HG03139 (cell line): Measurements from ENCODE around the gene TBC1D9B.
A peak's percentile ranks its signal among the peaks of the same experiment; 100 is the strongest.

Experiments
- ATAC-seq: cut with Tn5 transposase; IDR thresholded peaks from one replicate; pipeline ENCODE4 v1.9.1; 2021; ENCODE audit not compliant: unreplicated experiment

TBC1D9B gene

DNA sequence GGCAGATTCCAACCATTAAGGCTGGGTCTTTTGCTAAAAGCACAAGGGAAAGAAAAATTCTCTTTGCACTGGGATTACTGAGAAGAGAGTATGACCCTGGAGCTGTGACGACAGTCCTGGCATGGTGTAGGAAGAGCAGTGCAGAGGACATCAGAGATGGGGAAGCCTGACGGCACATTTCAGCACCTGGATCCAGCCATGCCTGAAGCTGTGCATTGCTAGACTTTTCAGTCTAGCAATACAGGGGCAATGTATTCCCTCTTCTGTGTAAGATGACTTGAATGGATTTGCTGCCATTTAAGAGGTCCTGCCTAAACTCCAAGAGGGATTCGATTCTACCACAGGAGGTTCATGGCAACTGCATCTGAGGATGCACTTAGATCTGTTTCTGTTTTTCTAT lies 36.7 kb downstream of the TBC1D9B start:
- no peak for ATAC-seq

DNA sequence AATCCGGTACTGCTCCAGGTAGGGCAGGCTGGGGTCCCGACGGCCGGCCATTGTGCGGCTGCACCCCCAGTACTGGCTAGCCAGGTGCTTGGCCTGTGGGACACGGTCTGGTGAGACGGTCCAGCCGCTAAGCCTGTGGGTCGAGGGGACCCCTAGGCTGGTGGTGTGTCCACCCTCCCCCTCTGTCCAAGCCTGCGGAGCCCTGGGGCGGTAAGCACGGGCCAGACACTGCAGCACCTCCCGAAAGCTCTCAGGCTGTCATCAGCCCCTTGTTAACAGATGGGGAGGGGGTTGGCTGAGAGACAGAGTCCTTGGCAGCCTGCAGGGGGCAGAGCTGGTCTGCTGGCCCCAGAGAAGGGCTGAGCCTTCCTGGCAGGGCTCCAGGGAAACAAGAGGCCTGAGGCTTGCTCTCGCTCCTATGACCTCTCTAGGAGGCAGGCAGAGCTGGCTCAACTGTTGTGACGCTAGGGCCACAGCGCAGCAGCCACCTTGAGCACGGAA lies 37.2 kb downstream of the TBC1D9B start:
- no peak for ATAC-seq

DNA sequence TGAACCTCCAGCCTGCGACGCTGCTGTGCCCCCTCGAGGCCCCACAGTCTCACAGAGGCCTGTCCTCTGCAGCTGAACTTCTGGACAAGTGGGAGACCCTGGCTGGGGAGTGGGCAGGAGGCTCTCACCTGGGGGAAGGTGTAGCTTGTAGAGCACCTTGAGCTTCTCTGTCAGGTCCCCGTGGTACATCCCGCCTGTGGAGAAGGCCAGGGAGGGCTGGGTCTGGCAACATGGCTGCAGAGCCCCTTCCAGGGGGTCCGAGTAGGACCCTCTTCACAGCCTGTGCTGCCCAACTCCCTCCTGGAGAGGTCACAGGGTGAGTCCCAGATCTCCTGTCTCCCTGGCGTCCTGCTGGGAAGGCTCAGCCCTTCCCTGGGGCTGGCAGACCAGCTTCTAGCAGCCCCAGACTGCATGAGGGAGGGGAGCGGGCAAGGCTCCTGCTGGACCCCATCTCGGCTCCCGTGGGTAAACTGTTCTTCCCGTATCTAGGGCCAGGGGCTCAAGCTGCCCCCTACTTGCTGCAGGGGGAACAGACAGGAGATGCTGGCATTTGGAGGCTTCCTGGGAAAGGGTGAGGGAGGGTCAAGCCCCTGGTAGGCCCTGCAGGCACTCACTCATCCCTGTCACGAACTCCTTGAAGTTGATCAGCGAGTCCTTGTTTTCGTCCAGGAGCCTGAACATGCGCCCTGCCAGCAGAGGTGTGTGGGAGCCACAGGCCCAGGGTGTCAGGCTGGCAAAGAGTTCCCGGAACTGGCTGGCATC lies 37.9 kb downstream of the TBC1D9B start:
- no peak for ATAC-seq

DNA sequence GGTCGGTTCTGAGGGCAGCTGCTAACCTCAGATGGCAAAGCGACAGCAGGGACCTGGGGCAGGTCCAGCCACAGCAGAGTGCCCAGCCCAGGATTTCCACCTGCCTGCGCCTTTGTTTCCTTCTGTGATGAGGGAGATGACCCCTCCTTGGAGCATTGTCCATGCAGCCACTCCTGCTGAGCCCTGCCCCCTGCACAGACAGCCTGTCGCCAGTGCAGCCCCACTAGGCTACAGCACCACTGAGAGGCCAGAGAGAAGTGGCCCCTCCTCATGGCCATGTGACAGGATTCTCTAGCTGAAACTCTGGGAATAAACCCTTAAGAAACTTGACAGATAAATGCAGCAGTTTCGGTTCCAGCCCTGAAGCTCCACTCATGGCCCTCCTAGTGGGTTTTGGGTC lies 38.6 kb downstream of the TBC1D9B start:
- no peak for ATAC-seq

DNA sequence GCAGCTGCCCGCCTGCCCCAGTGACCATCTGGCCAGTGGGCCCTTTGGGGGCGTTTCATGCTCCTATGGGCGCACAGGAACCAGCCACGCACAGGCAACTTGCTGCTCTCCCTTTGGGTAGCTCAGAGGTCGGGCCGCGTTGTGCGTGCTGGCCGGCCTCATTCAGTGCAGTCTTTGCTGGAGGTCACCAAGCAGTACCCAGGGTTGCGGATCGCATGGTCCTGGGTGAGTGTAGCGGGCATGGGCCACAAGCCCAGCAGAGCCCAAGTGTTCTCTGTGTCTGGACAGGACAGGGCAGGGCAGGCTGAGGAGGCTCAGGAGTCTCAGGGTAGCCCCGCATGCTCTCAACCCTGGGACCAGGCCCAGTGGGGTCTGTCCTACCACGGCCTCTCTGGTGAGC lies 39.2 kb downstream of the TBC1D9B start:
- ATAC-seq: no peak

DNA sequence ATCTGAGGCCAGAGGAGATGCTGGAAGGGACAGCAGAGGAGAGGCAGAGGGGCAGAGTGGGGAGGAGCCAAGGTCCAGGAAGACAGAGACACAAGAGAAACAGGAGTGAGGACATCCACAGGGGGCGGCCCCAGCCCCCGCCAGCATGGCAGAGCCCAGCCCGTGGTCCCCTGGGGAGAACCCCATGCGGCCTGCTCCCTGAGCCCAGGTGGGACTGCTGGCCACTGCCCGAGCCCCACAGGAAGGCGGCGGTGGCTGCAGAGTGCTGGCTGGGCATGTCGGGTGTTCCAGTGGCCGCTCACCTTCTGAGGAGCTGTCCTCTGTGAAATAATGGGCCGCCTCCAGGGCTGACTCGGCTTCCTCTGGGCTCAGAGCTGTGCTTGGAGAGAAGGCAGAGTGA lies 40.2 kb downstream of the TBC1D9B start:
- ATAC-seq: no peak

DNA sequence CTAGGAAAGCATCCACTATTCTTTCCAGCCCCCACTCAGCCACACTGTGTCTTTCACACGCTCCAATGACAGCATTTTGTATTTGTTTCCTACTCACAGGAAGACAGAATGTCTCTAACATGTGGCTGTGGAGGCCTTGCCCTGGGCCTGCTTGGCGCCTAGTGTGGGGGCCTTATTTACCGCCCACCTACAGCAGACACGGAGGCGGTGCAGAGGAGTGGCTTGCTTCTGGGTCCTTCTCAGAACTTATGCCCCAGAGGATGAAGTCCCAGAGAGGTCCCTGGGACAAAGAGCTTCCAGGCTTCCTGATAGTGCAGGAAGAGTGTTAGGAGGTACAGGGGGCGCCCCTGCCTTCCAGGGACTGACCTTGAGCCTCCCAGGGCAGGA lies 40.6 kb downstream of the TBC1D9B start:
- no peak for ATAC-seq

DNA sequence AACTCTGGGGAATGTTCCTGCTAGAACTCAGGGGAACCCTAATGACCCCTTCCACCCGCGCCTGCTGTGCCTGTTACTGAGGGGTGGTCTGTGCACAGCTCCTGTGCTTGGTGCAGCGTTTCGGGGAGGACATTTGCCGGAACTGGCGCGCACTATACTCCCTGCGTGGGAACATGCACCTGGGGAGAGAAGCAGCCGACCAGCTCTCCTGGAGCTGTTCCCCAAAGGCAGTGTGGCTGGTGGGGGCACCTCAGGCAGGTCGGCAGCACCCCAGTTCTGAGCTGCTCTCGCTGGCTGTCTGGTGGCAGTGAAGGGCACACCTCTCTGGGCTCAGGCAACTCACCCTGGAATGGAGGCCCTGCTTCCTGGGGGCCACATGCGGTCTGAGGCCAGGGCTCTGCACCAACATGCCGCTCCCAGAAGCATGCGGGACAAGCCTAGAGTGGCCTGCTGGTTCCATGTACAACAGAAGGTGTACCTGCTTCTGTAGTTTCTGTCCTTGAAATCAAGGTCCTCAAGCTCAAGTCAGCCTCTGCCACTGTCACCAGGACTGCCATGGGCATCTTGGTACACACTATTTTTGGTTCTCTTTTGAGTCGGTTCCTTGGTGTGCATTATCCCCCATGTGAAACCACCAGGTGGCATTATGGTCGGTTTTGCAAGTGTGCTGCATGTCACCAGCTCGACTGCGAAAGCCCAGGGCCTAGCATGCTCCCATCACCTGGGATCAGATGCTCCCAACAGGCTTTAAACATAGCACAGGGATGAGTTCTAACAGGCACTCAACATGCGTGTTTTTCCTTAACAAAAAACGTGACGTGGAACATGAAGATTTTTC lies 41.2 kb downstream of the TBC1D9B start:
- no peak for ATAC-seq

DNA sequence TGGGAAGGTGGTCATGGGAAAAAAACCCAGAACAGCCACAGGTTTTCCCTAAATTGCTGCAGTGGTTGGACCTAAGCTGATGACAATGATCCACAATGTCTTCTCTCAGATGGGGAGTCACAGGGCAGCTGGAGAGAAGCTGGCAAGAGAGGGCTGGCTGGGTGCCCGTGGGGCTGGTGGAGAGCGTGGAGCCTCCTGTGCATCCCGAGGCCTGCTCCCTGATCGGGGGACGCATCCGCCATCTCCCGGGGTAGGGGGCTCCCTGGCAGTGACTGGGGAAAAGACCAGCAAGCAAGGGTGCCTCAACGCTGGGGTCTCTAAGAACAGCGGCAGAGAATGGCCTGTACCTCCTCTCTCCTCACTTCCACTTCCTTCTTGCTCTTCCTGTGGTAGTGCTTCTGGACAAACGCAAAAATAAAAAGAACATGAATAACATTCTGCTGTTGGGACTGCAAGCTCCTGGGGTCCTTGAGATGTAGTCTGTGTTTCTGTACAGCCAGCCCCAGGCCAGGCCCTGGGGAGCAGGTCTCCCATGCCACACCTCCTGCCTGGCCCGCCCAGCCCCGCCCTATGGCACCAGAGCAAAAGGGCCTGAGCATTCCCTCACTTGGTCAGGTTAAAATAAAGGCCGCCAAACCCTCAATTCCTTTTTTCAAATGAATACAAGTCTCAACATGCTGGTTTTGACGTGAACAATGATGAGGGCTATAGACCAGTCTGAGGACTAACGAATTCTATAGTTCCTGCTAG lies 42.0 kb downstream of the TBC1D9B start:
- ATAC-seq: no peak

DNA sequence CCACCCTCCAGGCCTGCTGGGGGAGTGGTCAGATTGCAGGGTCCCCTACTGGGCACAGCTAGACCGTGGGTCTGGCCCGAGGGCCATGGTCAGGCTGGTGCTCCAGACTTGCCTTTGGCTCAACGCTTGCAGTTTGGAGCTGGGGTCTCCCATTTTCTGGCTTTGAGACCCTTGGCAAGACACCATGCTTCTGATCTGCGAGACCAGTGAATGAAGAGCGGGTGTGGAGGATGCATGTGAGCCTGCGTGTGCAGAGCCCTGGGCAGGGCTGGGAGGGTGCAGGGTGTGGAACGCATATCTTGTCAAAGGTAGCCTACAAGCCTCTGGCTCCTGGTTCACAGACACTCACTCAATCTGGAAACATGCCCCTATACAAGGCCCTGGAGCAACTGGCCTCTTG lies 43.0 kb downstream of the TBC1D9B start:
- no peak for ATAC-seq

DNA sequence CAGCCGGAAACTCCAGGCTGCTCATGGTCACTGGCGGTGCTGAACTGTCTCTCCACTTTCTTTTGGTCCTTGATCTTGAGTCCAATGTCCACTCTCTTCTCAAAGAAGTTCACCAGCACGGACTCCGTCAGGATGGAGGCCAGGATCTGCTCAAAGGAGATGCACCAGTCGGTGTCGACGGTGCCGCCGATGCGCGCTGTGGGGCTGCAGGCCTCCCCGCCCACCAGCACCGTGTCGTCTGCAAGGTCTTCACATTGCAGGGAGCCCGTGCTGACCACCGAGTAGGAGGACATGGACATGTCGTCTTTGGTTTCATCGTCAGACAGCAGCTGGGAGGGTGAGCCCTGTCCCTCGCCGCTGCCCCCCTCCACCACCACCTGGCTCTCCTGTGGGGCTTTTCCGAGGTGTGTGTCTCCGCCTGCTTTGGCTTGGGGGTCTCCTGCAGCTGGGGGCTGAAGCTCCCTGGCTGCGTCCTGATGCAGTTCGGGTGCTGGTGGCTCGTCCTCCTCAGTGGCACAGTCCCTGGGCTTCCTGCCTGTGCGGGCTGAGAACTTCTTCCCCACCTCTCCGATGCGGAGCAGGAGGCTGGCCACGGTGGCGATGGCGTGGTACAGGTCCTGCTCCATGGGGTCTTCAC lies 44.1 kb downstream of the TBC1D9B start:
- ATAC-seq: no peak

DNA sequence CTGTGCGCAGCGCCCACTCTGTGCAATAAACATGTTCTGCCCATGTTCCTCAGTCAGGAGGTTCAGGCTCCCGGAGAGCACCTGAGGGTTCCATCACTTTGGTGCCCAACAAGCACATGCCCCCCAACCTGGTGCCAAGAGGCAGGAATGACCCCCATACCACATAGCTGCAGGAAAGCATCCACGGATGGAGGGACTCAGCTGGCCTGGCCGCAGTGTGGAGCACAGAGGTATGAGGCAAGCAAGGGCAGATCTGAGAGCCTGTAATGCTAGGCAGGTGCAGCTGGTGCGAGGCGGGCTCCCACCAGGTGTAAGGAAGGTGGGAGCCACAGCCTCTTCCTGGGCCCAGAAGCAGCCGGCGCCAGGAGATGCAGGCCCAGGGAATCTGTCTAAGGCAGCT lies 44.8 kb downstream of the TBC1D9B start:
- ATAC-seq: no peak

DNA sequence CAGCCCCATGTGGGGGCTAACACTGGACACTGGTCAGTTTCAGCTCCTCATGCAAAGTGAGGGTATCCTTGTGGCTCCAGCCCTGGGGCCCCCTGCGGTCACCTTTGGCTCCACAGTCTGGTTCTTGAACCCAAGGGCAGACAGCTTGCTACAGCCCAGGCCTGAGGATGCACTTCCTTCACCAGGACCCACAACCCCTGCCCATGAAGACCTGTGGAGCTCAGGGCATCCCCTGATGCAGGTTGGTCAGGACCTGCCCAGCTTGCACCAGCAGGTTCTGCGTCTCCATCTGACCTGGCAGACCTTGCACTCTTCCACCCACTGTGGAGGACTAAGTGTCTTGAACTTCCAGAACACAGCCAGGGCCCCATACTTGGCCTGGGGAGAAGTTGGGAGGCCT lies 45.4 kb downstream of the TBC1D9B start:
- no peak for ATAC-seq

DNA sequence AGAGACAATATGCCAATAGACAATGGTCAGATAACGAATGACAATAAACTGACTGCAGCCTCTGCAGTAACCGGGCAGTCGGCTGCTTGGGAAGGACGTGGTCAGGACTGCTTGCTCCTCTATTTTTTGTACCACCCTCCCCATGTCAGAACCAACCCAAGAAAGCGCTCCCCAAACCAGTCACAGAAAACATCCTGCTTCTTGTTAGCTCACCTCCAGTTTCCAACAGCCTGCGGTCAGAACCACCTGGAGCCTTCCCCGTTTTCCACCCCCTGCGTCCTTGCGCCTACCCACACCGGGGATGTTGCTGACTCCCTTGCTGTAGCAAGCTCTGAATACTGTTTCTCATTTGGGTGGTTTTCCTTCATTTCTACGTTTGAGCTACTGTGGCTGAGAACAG lies 47.4 kb downstream of the TBC1D9B start:
- no peak for ATAC-seq

DNA sequence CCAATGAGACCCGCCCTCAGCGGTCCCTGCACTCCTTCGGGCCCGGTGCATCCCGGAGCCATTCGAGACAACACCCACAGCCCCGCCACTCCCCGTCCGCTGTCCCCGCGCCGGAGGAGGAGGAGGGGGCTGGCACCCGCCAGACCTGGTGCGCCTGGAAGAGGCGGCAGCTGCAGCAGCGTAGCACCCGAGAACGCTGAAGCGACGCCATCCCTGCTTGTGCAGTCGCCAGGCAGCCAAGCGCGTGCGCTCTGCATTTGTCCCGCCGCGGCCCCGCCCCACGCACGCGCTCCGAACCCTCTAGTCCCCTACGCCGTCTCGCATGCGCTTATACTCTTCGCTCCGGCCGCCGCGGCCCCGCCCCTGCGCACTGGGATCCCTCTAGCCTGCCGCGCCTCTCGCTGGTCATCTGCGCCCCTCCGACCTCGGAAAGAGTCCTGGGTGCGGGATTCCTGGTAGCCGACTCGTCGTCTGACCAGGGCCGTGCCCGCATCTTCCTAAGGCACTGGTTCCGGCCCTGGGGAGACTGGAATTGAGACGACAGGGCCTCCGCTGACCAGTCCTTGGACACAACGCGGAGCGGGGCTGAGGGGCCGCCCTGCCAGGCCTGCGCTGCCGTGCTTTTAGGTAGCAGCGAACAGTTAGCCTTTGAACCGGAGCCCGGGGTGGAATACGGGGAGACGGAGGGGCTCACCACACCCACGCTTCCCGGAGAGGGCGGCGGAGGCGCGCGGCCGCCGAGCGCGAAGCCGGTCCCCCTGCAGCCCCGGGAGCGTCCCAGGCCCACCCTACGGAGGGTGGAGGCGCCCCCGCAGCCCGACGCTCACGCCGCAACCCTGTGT lies 48.9 kb downstream of the TBC1D9B start, which contains the start of gene MRNIP:
Gene MRNIP, minus strand, starts transcription at position 232 of the 842 bp plus-strand sequence. Its CDS starts 21 bp downstream, at position 211.
- peak; percentile 96 for ATAC-seq

DNA sequence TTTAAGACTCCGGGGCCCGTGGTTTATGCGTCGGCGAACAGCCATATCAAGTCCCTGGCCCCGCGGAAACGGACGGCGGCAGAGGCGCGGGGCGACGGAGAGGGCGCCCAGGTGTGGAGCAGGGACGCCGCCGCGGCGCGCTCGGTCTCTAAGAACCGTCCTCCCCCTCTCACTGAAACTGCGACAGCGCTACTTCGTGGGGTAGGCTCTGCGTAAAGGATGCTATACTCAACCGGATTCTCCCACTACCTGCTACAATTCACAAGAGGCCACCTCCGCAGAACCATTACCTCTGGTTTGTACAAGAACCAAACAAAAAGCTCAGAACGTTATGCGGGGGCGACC lies 49.5 kb downstream of the TBC1D9B start:
- ATAC-seq: peak; percentile 36

DNA sequence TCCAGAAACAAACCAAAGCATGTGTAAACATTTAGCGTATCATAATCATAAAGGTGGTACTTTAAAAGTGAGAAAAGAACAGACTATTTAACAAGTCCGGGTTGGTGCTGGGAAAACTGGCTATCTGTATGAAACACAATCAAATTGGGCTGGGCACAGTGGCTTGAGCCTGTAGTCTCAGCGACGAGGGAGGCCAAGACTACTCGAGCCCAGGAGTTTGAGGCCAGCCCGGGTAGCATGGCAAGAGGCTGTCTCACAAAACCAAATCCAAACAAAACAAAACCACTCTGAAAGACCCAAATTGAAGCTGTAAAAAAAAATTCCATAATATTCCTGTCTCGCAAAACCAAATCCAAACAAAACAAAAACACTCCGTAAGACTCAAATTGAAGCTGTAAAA lies 53.3 kb downstream of the TBC1D9B start:
- ATAC-seq: no peak

DNA sequence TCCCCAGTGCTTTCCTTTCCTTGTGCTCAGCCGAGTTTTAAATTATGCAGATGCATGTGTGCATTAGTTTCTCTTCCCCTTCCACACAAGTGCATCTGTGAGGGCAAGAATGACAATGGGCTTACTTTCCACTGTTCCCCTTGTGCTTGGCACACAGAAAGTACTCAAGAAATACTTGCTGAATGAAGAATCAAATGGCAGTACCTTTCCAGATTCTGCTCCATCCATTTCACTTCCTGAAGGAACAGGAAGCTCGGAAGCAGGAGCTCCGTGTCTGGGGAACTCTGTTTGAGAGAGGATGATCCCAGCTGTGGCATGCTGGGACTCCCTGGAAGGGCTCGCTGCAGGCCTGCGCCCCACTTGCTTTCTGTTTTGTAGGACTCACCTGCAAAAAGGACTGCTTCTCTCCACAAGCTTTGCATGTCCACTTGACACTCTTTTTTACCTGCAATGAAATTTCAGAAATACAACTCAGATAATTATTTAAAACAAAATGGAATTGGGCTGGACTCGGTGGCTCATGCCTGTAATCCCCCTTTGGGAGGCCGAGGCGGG lies 54.6 kb downstream of the TBC1D9B start:
- peak; percentile 54 for ATAC-seq

DNA sequence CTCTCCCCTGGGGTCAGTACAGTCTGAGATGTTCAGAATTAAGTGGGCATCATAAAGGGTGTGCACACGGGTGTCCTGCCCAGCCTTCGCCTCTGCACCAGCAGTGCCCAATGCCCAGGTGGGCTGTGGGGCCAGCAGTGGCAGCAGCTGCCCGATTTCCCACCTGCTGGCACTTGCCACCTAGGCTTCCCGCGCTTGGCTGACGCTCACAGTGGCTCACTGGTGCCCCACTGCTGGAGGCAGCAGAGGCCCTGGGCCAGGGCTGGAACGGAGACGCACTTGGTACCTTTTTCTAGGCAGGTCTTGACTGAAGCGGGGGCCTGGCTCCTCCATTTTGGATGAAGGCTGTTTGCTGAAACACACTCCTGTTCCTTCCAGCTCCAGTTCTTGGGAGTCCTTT lies 66.1 kb downstream of the TBC1D9B start:
- no peak for ATAC-seq

DNA sequence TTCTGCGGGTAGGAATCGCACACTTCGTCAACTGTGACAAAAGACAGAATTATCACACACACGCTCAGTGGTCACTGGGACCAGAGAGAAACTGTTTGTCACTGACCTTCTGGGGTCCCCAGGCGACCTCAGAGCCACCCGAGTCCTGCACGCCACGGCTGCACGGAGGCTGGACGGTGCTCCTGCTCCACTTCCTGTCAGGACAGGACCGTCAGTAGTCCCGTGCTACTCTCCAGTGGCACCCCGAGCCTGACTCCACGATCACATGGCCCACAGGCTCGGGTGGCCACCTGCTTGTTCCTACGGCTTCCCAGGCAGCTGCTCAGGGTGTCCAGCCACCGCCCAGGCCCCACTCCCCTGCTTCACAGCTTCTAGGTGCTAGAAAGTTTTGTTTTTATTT lies 66.9 kb downstream of the TBC1D9B start:
- no peak for ATAC-seq
